ENCODE measurements around the gene MYOZ3.

Gene MYOZ3

DNA sequence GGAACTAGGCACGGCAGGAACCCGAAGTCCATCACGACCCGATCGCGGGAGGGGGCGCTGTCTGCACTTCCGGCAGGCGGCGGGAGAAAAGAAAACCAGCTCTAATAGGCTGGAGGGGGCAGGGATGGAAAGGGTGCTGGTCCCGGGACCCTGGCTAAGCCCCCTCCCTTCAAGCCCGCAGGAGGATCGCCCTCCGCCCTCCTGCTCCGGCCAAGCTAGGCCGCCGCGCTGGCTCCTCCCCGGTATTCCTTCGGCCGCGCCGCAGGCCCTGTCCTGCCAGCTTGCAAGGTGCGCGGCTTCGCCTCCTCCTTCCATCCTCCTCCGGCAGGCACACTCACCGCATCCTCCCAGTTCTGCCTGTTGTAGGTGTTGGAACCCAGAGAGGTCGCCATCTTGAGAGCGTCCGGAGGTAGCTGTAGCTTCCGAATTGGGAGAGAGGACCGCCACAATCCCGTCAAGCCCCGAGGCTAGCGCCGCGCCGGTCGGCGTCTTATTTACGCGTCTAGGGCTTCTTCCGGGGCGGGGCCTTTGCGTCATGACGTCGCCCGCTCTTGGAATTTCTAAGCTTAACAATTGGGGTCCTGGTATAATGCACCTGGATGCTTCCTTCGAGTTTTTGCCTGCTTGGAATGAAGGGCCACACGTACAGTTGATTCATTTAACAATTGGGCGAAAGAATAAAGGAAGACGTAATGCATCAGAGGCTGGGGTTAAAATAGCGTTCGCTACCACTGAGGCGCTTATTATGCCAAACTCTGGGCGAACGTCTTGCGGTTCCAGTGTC, 39.7 kb downstream of the MYOZ3 start, which contains the start of gene RBM22:
Gene RBM22, minus strand, starts transcription at position 469 of the 784 bp plus-strand sequence. Its CDS starts 77 bp downstream, at position 392.
- DNase-seq (ENCODE audit: low spot score) = peak; percentile 88

DNA sequence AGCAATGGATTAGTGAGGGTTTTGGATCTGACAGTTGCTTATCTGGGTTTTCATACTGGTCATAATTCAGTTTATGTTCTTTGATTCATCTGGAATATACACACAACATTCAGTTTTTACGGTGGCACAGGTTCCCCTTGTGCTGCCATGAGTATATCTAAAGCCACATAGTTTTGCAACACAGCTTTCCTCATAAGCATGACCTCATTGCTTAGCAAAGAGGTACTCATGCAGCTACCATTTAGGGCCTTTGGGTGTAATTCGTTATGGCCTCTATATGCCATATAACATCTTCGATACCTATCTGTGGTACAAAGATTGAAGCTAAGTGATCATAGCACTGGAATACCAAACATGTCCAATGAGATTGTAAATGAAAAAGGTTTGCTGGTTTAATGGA, 42.7 kb downstream of the MYOZ3 start:
- no peak for DNase-seq (ENCODE audit: low spot score)

DNA sequence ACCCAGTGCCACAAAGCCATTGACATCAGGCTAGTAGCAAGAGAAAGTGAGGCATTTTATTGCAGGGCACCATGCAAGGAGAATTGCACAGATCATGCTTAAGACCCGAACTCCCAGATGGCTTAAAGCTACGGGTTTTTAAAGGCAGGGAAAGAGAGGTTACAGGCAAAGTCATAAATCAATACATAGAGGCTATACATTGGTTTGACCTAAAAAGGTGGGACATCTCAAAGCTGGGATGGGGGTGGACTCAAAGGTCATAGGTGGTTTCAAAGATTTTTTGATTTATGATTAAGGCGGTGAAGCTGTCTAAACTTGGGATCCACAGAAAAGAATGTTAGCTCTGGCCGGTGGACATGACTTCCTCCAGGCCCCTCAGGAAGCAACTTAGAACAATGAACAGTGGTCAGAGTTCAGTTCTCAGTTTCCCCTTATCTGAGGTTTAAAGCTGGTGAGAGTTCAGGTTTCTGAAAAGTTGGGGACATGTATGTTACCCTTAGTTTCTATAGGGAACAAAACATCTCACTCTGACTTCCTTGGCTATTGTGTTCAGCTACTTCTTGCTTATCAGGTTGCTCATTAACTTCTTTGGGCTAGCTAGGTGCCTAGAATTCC, 45.8 kb downstream of the MYOZ3 start:
- DNase-seq (ENCODE audit: low spot score) = no peak

GRCh38 chr5:150710165-150710564, 49.1 kb downstream of the MYOZ3 start:
- DNase-seq (ENCODE audit: low spot score) = peak; percentile 11

GRCh38 chr5:150723845-150724244, 62.8 kb downstream of the MYOZ3 start:
- DNase-seq (ENCODE audit: low spot score) = no peak
